ENCODE measurements around the gene GRAP2. TPM values are rescaled to one million over a fixed set of nuclear protein-coding genes. Genes with fewer than 3 reads are reported as not detected.

Gene GRAP2
- total and polyA plus RNA-seq, 2 of the 13 experiments (the other 11 are each of a cell fraction or from before 2014, with no cell fraction given) = 0.15 TPM; not detected in 1

GRCh38 chr22:39994041-39994565 lies 93.2 kb downstream of the GRAP2 start:
- peaks cover 2 to 28% of the 10 kb centered on the region in 2 experiments; a peak in 3 of 5 replicates for H3K27me3 ChIP-seq (ENCODE audit: control insufficient read depth in 1 of 2, insufficient read depth in 2 of 2, low read length in 2 of 2)
- H3K9ac ChIP-seq (ENCODE audit: insufficient read depth, low read depth, low read length) = no peak overlapping the region
- no peak overlapping the region for H2AFZ ChIP-seq (ENCODE audit: low read length)
- WGBS (ENCODE audit: low lambda C conversion rate) = 62% methylated on average over 20 of the region's 20 CpGs
- in situ Hi-C loops (cut with HindIII; ENCODE audit: extremely low pct_ligation_motif_present, low pct_unique_long_range_greater_than_20kb) (no loop called here), intact Hi-C loops (cut with micrococcal nuclease; ENCODE audit: unreplicated experiment) (no loop called here)
- no peaks in the 10 kb centered on the region for H3K9me3 ChIP-seq (ENCODE audit: low read length)
- no peak for TF ChIP-seq KDM6A (CRISPR knock-in tag; IDR thresholded peaks at IDR 0.05; ENCODE audit: low read depth)
- no peak for TF ChIP-seq ZNF430 (CRISPR knock-in tag; IDR thresholded peaks at IDR 0.05)
- no peak for TF ChIP-seq ZNF703 (CRISPR knock-in tag; IDR thresholded peaks at IDR 0.05; ENCODE audit: borderline replicate concordance)
- TF ChIP-seq REST (IDR thresholded peaks at IDR 0.05; ENCODE audit: borderline replicate concordance in 1 of 2, low read depth in 1 of 2, low read length in 2 of 2) = no peak
- no peak for TF ChIP-seq MIER2 (CRISPR knock-in tag; IDR thresholded peaks at IDR 0.05)
- TF ChIP-seq ZNF501 (CRISPR knock-in tag; IDR thresholded peaks at IDR 0.05) = no peak
- no peak for TF ChIP-seq MIER3 (CRISPR knock-in tag; IDR thresholded peaks at IDR 0.05; ENCODE audit: borderline replicate concordance)
- no peak for TF ChIP-seq ZNF782 (CRISPR knock-in tag; IDR thresholded peaks at IDR 0.05; ENCODE audit: borderline replicate concordance)
- TF ChIP-seq AKNA (CRISPR knock-in tag; IDR thresholded peaks at IDR 0.05; ENCODE audit: borderline replicate concordance) = no peak
- no peak for TF ChIP-seq ATF2 (CRISPR knock-in tag; IDR thresholded peaks at IDR 0.05)
- no peak for TF ChIP-seq ARNT2 (CRISPR knock-in tag; IDR thresholded peaks at IDR 0.05; ENCODE audit: low read depth)
- TF ChIP-seq SRY (CRISPR knock-in tag; IDR thresholded peaks at IDR 0.05) = no peak
- no peak for TF ChIP-seq SMYD3 (CRISPR knock-in tag; IDR thresholded peaks at IDR 0.05)
- no peak overlapping the region for H3K27ac ChIP-seq (ENCODE audit: extremely low read length, insufficient read depth, low read length)
- CTCF ChIA-PET (ENCODE audit: low intra/inter-chr PET ratio, low total read pairs) = no interaction called here
- no peak overlapping the region for H3K4me2 ChIP-seq (ENCODE audit: low read depth, low read length)
- FAIRE-seq (no peak), DNase-seq (ENCODE audit: low spot score) (no peak), ATAC-seq (no peak)
- BruUV-seq (replicated peaks) = no TSS peak
- H3K4me3 ChIP-seq (replicated peaks in 1 of 3; ENCODE audit: insufficient read depth in 1 of 3, low read depth in 2 of 3, low read length in 3 of 3) = no peak overlapping the region
- no peaks in the 10 kb centered on the region for H3K79me2 ChIP-seq (ENCODE audit: insufficient read depth, low read length)
- H3K36me3 ChIP-seq (replicated peaks in 1 of 2; ENCODE audit: control insufficient read depth in 1 of 2, insufficient read depth in 2 of 2, low read length in 2 of 2) = no peaks in the 10 kb centered on the region
- peaks cover 40% of the 10 kb centered on the region for H3K4me1 ChIP-seq (ENCODE audit: insufficient read depth, low read length)
- POLR2A ChIA-PET = no interaction called here
- H4K20me1 ChIP-seq (ENCODE audit: insufficient read depth, low read length) = no peaks in the 10 kb centered on the region

All from HepG2 (cell line).